GM12873 (cell line): ENCODE data around the gene MAPT.

Experiments used
- CTCF ChIP-seq: IDR thresholded peaks from 2 replicates; pipeline ENCODE4 v1.5.1; 2012; ENCODE audit warnings: low read depth, mild to moderate bottlenecking, moderate library complexity, low read length, control low read depth; ENCODE audit not compliant: insufficient read depth; ENCODE audit errors: missing control alignments

MAPT gene

GRCh38 chr17:45895304-45895968, 1.1 kb downstream of the MAPT start:
- TF ChIP-seq CTCF, result no peak

- TF ChIP-seq CTCF, result no peak
Observed at GRCh38 chr17:45895969-45896785, 1.8 kb downstream of the MAPT start.

- no peak for TF ChIP-seq CTCF
Observed at GRCh38 chr17:45896803-45897693, 2.7 kb downstream of the MAPT start.

- TF ChIP-seq CTCF, result no peak
Observed at GRCh38 chr17:45900136-45900535, 5.8 kb downstream of the MAPT start.

GRCh38 chr17:45900723-45901415, 6.5 kb downstream of the MAPT start:
- TF ChIP-seq CTCF, result no peak

GRCh38 chr17:45902892-45903346, 8.6 kb downstream of the MAPT start:
- TF ChIP-seq CTCF, result no peak

- no peak for TF ChIP-seq CTCF
Observed at GRCh38 chr17:45904866-45905265, 10.5 kb downstream of the MAPT start.
